OCI-LY3 (cell line): ENCODE results near the gene RXRA.
"Not testable (repeated sequence)": the region's sequence is repeated elsewhere in the genome, so short reads cannot be mapped to it uniquely, and the experiment has no call there.

ENCODE experiments used
- H2AFZ ChIP-seq: fragments of 200-600, 300-600 bp; shearing (Covaris generic); 2 replicates; pipeline ENCODE4 v1.6.0; 2014; ENCODE audit warnings: antibody characterized with exemption, low read depth, low read length
- H3K27ac ChIP-seq: fragments of 200-600, 300-600 bp; sonication (generic); 2 replicates; pipeline ENCODE4 v1.5.1; 2014; ENCODE audit warnings: mild to moderate bottlenecking, low read length, moderate library complexity, mixed read lengths
- H3K27me3 ChIP-seq: fragments of 200-600, 300-600 bp; sonication (generic); 2 replicates; pipeline ENCODE4 v1.6.1; 2014; ENCODE audit warnings: low read depth, low read length, mixed read lengths
- H3K36me3 ChIP-seq: fragments of 200-600, 300-600 bp; sonication (generic); replicated peaks from 2 replicates; pipeline ENCODE3; 2014; ENCODE audit warnings: low read depth, low read length, mixed read lengths
- H3K4me1 ChIP-seq: fragments of 300-600, 200-600 bp; sonication (generic); 2 replicates; pipeline ENCODE4 v1.6.1; 2014; ENCODE audit warnings: low read length, mixed read lengths
- H3K4me2 ChIP-seq: fragments of 200-600, 300-600 bp; sonication (generic); 2 replicates; pipeline ENCODE4 v1.6.1; 2014; ENCODE audit warnings: low read length, mixed read lengths
- H3K4me3 ChIP-seq: fragments of 300-600, 200-600 bp; sonication (generic); 2 replicates; pipeline ENCODE4 v1.5.1; 2014; ENCODE audit warnings: antibody characterized with exemption, mild to moderate bottlenecking, low read length, moderate library complexity
- H3K79me2 ChIP-seq: fragments of 300-600, 200-600 bp; shearing (Covaris generic); 2 replicates; pipeline ENCODE4 v1.6.1; 2014; ENCODE audit warnings: mild to moderate bottlenecking, low read length, mixed read lengths
- H3K9ac ChIP-seq: fragments of 300-600, 200-600 bp; shearing (Covaris generic); 2 replicates; pipeline ENCODE4 v1.6.0; 2014; ENCODE audit warnings: mild to moderate bottlenecking, low read length, moderate library complexity
- H3K9me3 ChIP-seq: fragments of 200-600, 300-600 bp; shearing (Covaris generic); 2 replicates; pipeline ENCODE4 v1.6.1; 2014; ENCODE audit warnings: low read length, mixed read lengths; ENCODE audit not compliant: insufficient read depth
- H4K20me1 ChIP-seq: fragments of 200-600, 300-600 bp; sonication (generic); 2 replicates; pipeline ENCODE4 v1.6.1; 2016; ENCODE audit warnings: low read length, mixed read lengths; ENCODE audit not compliant: insufficient read depth
- EZH2phosphoT487 ChIP-seq: fragments of 200-600 bp; shearing (Covaris generic); IDR thresholded peaks from 2 replicates; pipeline ENCODE4 v1.6.1; 2018; ENCODE audit warnings: antibody characterized with exemption, mixed run types, low read depth
- TF ChIP-seq, protein P1 (sequence below): fragments of 200-600, 300-600 bp; sonication (generic); IDR thresholded peaks from 2 replicates; pipeline ENCODE4 v1.5.1; 2014; ENCODE audit warnings: antibody characterized with exemption, low read length, low read depth

The RXRA gene

DNA sequence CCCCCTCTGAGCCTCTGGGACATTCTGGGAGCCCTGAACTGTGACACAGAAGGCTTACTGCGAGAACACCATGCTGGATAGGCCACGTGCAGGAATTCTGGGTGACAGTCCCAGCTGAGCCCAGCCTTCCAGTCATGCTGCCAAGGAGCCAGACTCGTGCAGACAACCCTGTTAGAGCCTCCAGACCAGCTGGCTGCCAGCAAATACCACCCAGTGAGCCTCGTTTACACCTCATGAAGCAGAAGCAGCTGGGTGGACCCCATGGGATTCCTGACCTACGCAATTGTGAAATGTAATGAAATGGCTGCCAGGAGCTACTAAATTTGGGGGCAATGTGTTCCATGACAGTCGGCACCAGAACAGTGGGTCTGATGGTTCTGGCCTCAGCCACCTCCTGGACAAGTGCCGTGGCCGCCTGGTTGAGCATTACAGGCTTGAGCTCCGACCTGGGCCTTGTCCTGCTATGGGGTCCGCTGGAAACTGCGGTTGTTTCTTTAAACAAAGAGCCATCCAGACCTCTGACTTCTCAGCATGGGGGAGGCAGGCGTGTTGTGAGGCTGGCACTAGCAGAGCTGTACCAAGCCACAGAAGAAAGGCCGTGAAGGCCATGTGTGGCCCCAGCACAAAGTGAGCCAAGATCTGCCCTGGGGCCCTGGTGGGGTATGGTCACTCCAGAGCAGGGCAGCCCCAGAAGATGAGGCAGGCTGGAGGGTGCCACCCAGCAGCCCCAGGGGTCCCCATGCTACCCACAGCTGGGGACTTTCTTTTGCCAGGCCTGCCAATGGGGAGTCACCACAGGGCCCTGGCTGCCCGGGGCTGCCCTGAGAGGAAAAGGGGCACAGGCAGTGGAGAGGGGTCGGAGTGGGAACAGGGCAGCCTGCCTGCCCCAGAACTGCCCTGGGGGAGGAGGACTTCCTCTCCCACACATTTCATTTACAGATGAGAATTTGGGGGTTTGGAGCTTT lies 19.3 kb upstream of the RXRA start:
- Histone ChIP-seq H3K4me1 (peaks cover under 1% of the 10 kb centered on the region), H2AFZ (no peak overlapping the region), H3K9ac (no peak overlapping the region), H3K36me3 (no peaks in the 10 kb centered on the region), H3K27me3 (peaks cover 14% of the 10 kb centered on the region), H3K27ac (no peak overlapping the region), H3K4me2 (no peak overlapping the region), H4K20me1 (no peaks in the 10 kb centered on the region), H3K79me2 (no peaks in the 10 kb centered on the region), H3K4me3 (no peak overlapping the region), H3K9me3 (no peaks in the 10 kb centered on the region)
- TF ChIP-seq, protein P1, sequence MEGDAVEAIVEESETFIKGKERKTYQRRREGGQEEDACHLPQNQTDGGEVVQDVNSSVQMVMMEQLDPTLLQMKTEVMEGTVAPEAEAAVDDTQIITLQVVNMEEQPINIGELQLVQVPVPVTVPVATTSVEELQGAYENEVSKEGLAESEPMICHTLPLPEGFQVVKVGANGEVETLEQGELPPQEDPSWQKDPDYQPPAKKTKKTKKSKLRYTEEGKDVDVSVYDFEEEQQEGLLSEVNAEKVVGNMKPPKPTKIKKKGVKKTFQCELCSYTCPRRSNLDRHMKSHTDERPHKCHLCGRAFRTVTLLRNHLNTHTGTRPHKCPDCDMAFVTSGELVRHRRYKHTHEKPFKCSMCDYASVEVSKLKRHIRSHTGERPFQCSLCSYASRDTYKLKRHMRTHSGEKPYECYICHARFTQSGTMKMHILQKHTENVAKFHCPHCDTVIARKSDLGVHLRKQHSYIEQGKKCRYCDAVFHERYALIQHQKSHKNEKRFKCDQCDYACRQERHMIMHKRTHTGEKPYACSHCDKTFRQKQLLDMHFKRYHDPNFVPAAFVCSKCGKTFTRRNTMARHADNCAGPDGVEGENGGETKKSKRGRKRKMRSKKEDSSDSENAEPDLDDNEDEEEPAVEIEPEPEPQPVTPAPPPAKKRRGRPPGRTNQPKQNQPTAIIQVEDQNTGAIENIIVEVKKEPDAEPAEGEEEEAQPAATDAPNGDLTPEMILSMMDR = no peak
- no peak for TF ChIP-seq EZH2phosphoT487

DNA sequence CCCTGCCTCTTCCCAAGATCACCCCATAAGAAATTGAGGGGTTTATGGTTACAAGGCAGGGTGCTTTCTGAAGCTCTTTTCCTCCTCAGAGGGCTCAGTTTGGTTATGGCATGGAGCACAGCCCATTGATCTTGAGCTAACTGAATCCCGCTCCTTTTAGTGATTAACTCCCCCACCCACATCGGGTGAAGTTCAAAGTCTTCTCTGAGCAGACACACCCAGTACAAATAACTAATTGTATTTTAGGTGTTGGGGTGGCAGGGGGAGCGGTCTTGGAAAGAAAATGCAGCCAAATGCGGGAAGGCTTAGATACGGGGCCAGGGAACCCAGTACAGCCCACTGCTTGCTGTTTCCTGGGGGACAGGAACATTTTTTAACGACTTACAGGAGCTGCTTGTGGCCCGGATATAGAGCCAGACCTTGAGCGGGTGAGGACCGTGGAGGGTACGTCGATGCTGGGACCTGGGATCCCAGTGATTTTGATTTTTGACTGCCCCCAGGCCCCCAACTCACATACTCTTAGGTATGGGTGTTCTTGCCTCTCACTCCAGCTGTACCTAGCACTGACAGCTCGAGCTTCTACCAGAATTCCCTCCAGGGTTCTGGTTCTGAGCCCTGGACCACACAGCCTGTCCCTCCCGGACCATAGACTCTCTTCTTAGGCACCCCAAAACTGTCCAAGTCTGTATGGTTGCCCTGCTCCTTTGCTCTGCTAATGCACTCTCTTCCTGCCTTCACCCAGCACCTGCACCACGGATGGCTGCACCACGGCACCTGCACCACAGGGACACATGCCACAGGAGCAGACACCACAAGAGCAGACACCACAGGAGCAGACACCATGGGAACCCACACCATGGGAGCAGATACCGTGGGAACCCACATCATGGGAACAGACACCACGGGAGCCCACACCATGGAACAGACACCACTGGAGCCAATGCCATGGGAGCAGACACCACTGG lies 18.3 kb upstream of the RXRA start:
- Histone ChIP-seq H3K4me1 (no peaks in the 10 kb centered on the region), H4K20me1 (no peaks in the 10 kb centered on the region), H3K9me3 (no peaks in the 10 kb centered on the region), H3K79me2 (no peaks in the 10 kb centered on the region), H2AFZ (no peak overlapping the region), H3K4me2 (no peak overlapping the region), H3K9ac (no peak overlapping the region), H3K4me3 (no peak overlapping the region), H3K36me3 (no peaks in the 10 kb centered on the region), H3K27me3 (peaks cover 14% of the 10 kb centered on the region), H3K27ac (no peak overlapping the region)
- TF ChIP-seq, protein P1 = no peak
- TF ChIP-seq EZH2phosphoT487 = no peak

DNA sequence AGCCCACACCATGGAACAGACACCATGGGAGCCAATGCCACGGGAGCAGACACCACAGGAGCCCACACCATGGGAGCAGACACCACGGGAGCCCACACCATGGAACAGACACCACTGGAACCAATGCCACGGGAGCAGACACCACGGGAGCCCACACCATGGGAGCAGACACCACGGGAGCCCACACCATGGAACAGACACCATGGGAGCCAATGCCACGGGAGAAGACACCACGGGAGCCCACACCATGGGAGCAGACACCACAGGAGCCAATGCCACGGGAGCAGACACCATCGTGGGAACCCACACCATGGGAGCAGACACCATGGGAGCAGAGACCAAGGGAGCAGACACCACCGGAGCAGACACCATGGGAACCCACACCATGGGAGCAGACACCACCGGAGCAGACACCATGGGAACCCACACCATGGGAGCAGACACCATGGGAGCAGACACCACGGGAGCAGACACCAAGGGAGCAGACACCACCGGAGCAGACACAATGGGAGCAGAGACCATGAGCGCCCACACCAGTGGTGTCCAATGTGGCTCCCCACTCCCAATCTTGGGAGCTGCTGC lies 17.5 kb upstream of the RXRA start:
- H3K4me1 ChIP-seq, H3K9ac ChIP-seq, H3K27ac ChIP-seq, H3K4me2 ChIP-seq, H3K36me3 ChIP-seq, H3K9me3 ChIP-seq, H3K4me3 ChIP-seq, H2AFZ ChIP-seq, H3K79me2 ChIP-seq, H4K20me1 ChIP-seq: not testable (repeated sequence)
- H3K27me3 ChIP-seq = peaks cover 14% of the 10 kb centered on the region

DNA sequence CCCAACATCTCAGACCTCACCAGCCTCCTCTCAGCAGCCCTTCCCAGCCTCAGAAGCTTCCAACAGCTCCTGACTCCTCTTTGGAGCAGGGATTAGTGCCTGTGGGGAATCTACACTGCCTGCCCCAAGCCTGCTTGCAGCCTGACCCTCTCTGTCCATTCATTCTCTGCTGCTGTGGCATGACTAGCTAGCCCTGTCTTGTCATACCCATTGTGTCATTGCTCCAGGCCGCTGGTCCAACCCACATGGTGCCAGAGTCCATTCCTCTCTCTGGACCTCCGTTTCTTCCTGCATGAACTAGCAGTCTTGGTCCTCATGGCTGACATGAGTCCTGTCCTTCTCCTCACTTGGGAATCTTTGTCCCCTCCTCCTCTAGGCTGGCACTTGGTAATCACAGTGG lies 12.8 kb upstream of the RXRA start:
- no peak overlapping the region for H3K27ac ChIP-seq
- no peak overlapping the region for H3K4me3 ChIP-seq
- no peak overlapping the region for H3K9ac ChIP-seq
- H3K79me2 ChIP-seq = no peaks in the 10 kb centered on the region
- no peak overlapping the region for H3K4me2 ChIP-seq
- H3K4me1 ChIP-seq = peaks cover 12% of the 10 kb centered on the region
- H4K20me1 ChIP-seq = no peaks in the 10 kb centered on the region
- TF ChIP-seq, protein P1 = no peak
- no peak for TF ChIP-seq EZH2phosphoT487
- no peak overlapping the region for H2AFZ ChIP-seq
- H3K36me3 ChIP-seq = no peaks in the 10 kb centered on the region
- H3K9me3 ChIP-seq = no peaks in the 10 kb centered on the region
- peaks cover 24% of the 10 kb centered on the region for H3K27me3 ChIP-seq
